Transverse colon (tissue), 4 donors: ENCODE measurements around the gene SOX10. TPM values are rescaled to one million over a fixed set of nuclear protein-coding genes. Genes with fewer than 3 reads are reported as not detected.

Experiments
- DNase-seq: peaks from one replicate; pipeline ENCODE4 v3.0.0-alpha.2; 2019
- H3K27ac ChIP-seq, 4 donors: fragments of 200-600 bp; sonication (generic); 2 replicates each; pipeline ENCODE4 v1.5.1; 2016 to 2018; ENCODE audit warnings: inconsistent platforms in 4 of 4
- H3K27me3 ChIP-seq: fragments of 200-600 bp; sonication (generic); 2 replicates; pipeline ENCODE4 v1.5.1; 2017; ENCODE audit warnings: inconsistent platforms
- H3K36me3 ChIP-seq, 4 donors: fragments of 200-600 bp; sonication (generic); 2 replicates each; pipeline ENCODE4 v1.5.1; 2017 to 2019; ENCODE audit warnings: inconsistent platforms in 4 of 4
- H3K4me1 ChIP-seq, 4 donors: fragments of 200-600 bp; sonication (generic); 2 replicates each; pipeline ENCODE4 v1.5.1; 2017 to 2020; ENCODE audit warnings: inconsistent platforms in 4 of 4
- H3K4me3 ChIP-seq, 4 donors: fragments of 200-600 bp; sonication (generic); 1 replicate in 1 of 4; 2 replicates in 3 of 4; pipeline versions ENCODE4 v1.5.1 to v1.6.1; 2017 to 2019; ENCODE audit warnings: inconsistent platforms in 4 of 4
- H3K9me3 ChIP-seq, 2 donors: fragments of 200-600 bp; sonication (generic); 2 replicates each; pipeline ENCODE4 v1.5.1; 2017 to 2019; ENCODE audit warnings: inconsistent platforms in 2 of 2
- CTCF ChIP-seq, 5 experiments: fragments of 200-600 bp in 3 of 5; fragments of 450-650 bp in 2 of 5; sonication (generic) in 3 of 5; IDR thresholded peaks; 1 replicate in 2 of 5; 2 replicates in 3 of 5; pipeline ENCODE4 v1.5.1; 2016 to 2017; ENCODE audit warnings: antibody characterized with exemption in 5 of 5, inconsistent platforms in 3 of 5, mild to moderate bottlenecking in 2 of 5, moderate library complexity in 1 of 5
- EP300 ChIP-seq: sonication (generic); formaldehyde crosslinking; IDR thresholded peaks from one replicate; pipeline ENCODE4 v1.6.1; 2017; ENCODE audit warnings: antibody characterized with exemption, low read depth
- POLR2A ChIP-seq: fragments of 450-650 bp; IDR thresholded peaks from one replicate; pipeline ENCODE4 v1.6.1; 2016; ENCODE audit warnings: antibody characterized with exemption, mild to moderate bottlenecking, moderate library complexity
- POLR2AphosphoS5 ChIP-seq, 3 donors: sonication (generic); formaldehyde crosslinking; IDR thresholded peaks; one replicate each; pipeline ENCODE4 v1.6.1; 2016; ENCODE audit warnings: antibody characterized with exemption in 3 of 3
- WGBS, 2 donors: methylation state at CpG; one replicate each; pipeline ENCODE4 v1.1.5; 2018; ENCODE audit warnings: low coverage in 1 of 2; 5-methylcytosine and 5-hydroxymethylcytosine counted together
- in situ Hi-C, 4 donors: fragments of 200-750 bp; cut with MboI; loops; one replicate each; pipeline versions ENCODE4 v1.15.0 to v1.15.1; 2017; ENCODE audit warnings: low sequenced_read_pairs in 3 of 4, low pct_ligation_motif_present in 1 of 4, low pct_unique_long_range_greater_than_20kb in 1 of 4
- intact Hi-C: fragments of 100-400 bp; cut with DNase I; formaldehyde crosslinking; loops from one replicate; pipeline ENCODE4 v1.15.1; 2023; ENCODE audit warnings: low total_unique reads
- total RNA-seq, 4 donors: library from RNA; depleted of rRNA; stranded (reverse); fragments of >200 nt; gene quantifications; one replicate each; pipeline ENCODE4 v1.1.0, GENCODE V29; 2016

SOX10 gene
- total RNA-seq, 4 donors from 2014 or later: 1.2 to 4.9 (median 3.5) TPM

- 78 to 80% methylated on average over 1 to 7 of the region's 7 CpGs for WGBS, 2 donors
- in situ Hi-C loops: loop anchor here in 1 of 4 donors (25.0 kb wide), 1 partner anchor 159 kb away; the partner anchor contains the start of genes GALR3 and GCAT
Measured at GRCh38 chr22:37971475-37972434, 12.6 kb downstream of the SOX10 start.

GRCh38 chr22:37970864-37971263 lies 13.5 kb downstream of the SOX10 start:
- TF ChIP-seq CTCF (IDR thresholded peaks at IDR 0.05): no peak
- no peak for TF ChIP-seq EP300
- in situ Hi-C loops: loop anchor here in 1 of 4 donors (25.0 kb wide), 1 partner anchor 159 kb away; the partner anchor contains the start of genes GALR3 and GCAT
- no peak overlapping the region for H3K27ac ChIP-seq
- WGBS, 2 donors: 95 to 100% methylated on average over 2 to 4 of the region's 4 CpGs
- H3K27me3 ChIP-seq: no peaks in the 10 kb centered on the region
- no peaks in the 10 kb centered on the region for H3K9me3 ChIP-seq
- peaks cover 0 to 18% (median 5%) of the 10 kb centered on the region in 4 donors for H3K36me3 ChIP-seq
- DNase-seq: no peak
- intact Hi-C loops: no loop called here
- H3K4me3 ChIP-seq: no peak overlapping the region
- H3K4me1 ChIP-seq: no peaks in the 10 kb centered on the region

More at GRCh38 chr22:37971475-37972434, 12.6 kb downstream of the SOX10 start:
- DNase-seq: no peak
- intact Hi-C loops: no loop called here
- Histone ChIP-seq H3K4me1 (no peaks in the 10 kb centered on the region), H3K27ac (no peak overlapping the region), H3K36me3 (peaks cover 0 to 18% (median 5%) of the 10 kb centered on the region in 4 donors), H3K9me3 (no peaks in the 10 kb centered on the region), H3K4me3 (no peak overlapping the region), H3K27me3 (no peaks in the 10 kb centered on the region)
- TF ChIP-seq CTCF (IDR thresholded peaks at IDR 0.05) (no peak), POLR2A (no peak), POLR2AphosphoS5 (IDR thresholded peaks at IDR 0.05) (no peak), EP300 (no peak)

- no peak overlapping the region for H3K27ac ChIP-seq
- WGBS, 2 donors: 95% methylated on average over 5 of the region's 5 CpGs; no CpG with 5 or more reads in 1 of the 2 donors
- H3K9me3 ChIP-seq: no peaks in the 10 kb centered on the region
- no peaks in the 10 kb centered on the region for H3K27me3 ChIP-seq
- intact Hi-C loops (no loop called here), in situ Hi-C loops (loop anchor here in 3 of 4 donors (10.0 to 25.0 kb wide), 3 partner anchors 144 to 156 kb away; partner anchors contain the start of genes GALR3 (in 2 of the 3) and GCAT (in 1 of the 3))
- no peak overlapping the region for H3K4me3 ChIP-seq
- no peak for TF ChIP-seq POLR2A
- TF ChIP-seq EP300: no peak
- TF ChIP-seq CTCF (IDR thresholded peaks at IDR 0.05): no peak
- no peak for TF ChIP-seq POLR2AphosphoS5 (IDR thresholded peaks at IDR 0.05)
- DNase-seq: no peak
- peaks cover 0 to 18% (median 5%) of the 10 kb centered on the region in 4 donors for H3K36me3 ChIP-seq
- H3K4me1 ChIP-seq: peaks cover 0 to 5% (median 1%) of the 10 kb centered on the region in 4 donors
Measured at GRCh38 chr22:37968452-37969251, 15.7 kb downstream of the SOX10 start.
